ENCODE measurements around the gene STX18.
"Not testable (repeated sequence)": the region's sequence is repeated elsewhere in the genome, so short reads cannot be mapped to it uniquely, and the experiment has no call there.

The STX18 gene

DNA sequence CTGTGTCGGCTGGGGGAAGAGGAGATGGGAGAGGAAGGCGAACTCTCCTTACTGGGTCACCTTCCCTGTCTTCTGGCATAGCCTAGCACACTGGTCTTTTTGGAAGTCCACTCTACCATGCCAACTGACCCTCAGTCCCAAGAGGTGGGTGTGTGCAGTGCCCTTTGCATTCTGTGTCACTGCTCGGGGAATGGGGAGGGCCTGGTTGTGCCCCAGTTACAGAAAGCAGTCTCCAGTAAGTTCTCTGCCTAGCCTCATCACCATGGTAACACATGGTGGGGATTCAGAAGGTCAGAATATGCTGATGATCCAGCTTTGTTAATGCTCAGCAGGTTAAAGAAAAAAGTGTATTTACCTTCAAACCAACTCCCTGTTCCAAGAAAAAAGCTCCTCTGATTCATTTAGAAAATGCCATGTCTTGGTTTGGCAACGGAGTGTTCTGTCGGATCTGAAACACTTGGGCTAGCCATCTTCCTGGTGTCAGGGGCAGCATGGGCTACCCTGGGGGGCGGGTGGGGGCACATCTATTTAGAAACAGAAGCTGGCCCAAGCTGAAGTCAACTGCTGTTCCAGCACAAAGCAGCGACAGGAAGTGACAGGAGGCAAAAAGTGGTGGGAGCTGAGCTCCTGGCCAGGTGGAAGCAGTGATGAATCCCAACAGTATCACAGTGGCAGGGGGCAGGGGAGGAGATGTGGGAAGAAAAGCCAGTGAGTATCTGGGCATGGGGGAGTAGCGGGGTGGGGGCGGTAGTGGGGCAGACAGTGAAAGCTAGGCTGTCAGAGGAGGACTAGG lies 117.9 kb downstream of the STX18 start:
- peaks cover 70% of the 10 kb centered on the region for H3K36me3 ChIP-seq (ENCODE audit: insufficient read depth, low read length)
- no peak overlapping the region for H2AFZ ChIP-seq (ENCODE audit: low read depth, low read length)
- H3K79me2 ChIP-seq (ENCODE audit: insufficient read depth, low read length): no peaks in the 10 kb centered on the region
- no peak overlapping the region for H3K27ac ChIP-seq (ENCODE audit: low read length)
- H3K4me1 ChIP-seq (ENCODE audit: insufficient read depth, low read length): peaks cover 3% of the 10 kb centered on the region
- H3K9me3 ChIP-seq (ENCODE audit: insufficient read depth, low read length, severe bottlenecking): no peaks in the 10 kb centered on the region
- H4K20me1 ChIP-seq (ENCODE audit: insufficient read depth, low read length): peaks cover 2% of the 10 kb centered on the region; the same call in 1 of the 2 replicates
- no peak overlapping the region for H3K4me2 ChIP-seq (ENCODE audit: insufficient read depth, low read length)
- no peak for ATAC-seq (ENCODE audit: insufficient read depth, low read depth)
- no peak for DNase-seq
- H3K27me3 ChIP-seq (ENCODE audit: insufficient read depth, low read length, poor library complexity): no peaks in the 10 kb centered on the region
- TF ChIP-seq, protein P1, sequence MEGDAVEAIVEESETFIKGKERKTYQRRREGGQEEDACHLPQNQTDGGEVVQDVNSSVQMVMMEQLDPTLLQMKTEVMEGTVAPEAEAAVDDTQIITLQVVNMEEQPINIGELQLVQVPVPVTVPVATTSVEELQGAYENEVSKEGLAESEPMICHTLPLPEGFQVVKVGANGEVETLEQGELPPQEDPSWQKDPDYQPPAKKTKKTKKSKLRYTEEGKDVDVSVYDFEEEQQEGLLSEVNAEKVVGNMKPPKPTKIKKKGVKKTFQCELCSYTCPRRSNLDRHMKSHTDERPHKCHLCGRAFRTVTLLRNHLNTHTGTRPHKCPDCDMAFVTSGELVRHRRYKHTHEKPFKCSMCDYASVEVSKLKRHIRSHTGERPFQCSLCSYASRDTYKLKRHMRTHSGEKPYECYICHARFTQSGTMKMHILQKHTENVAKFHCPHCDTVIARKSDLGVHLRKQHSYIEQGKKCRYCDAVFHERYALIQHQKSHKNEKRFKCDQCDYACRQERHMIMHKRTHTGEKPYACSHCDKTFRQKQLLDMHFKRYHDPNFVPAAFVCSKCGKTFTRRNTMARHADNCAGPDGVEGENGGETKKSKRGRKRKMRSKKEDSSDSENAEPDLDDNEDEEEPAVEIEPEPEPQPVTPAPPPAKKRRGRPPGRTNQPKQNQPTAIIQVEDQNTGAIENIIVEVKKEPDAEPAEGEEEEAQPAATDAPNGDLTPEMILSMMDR (IDR thresholded peaks at IDR 0.05; ENCODE audit: borderline replicate concordance, extremely low read depth, low read length, poor library complexity, severe bottlenecking): no peak
- no peak for TF ChIP-seq EZH2 (IDR thresholded peaks at IDR 0.05; ENCODE audit: borderline replicate concordance, low read depth, low read length, severe bottlenecking)
- H3K9ac ChIP-seq (ENCODE audit: low read depth, low read length): no peak overlapping the region
- no peak overlapping the region for H3K4me3 ChIP-seq (ENCODE audit: low read depth in 1 of 2, low read length in 2 of 2)

DNA sequence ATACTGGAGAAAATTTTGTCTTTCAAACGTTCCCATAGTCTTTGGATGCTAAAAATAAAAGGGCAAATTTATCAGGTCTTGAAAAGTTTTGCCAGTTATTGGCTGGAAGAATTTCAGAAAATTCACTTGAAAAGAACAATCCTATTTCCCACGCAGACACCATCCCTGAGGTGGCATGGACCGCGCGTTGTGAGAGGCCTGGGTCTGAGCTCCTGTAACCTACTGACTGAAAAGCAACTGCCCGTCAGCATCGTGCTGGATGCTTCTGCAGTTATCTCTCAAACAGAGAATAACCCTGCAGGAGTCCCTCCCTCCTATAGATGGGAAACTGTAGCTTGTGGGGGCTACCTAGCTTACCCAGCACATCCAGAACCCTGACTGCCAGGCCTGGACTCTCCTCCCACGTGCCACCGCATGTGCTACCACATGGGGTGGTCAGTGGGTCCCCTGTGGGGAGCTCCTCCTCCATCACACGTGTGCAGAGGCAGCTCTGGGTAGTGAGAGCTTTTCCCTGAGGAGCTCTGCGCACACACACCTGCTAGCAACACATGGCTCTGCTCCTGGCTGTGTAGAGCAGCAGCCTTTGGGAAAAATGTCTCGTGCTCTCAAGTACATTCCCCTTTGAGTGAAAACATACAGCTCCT lies 118.9 kb downstream of the STX18 start:
- no peak overlapping the region for H3K9ac ChIP-seq (ENCODE audit: low read depth, low read length)
- no peak overlapping the region for H3K4me2 ChIP-seq (ENCODE audit: insufficient read depth, low read length)
- no peaks in the 10 kb centered on the region for H3K9me3 ChIP-seq (ENCODE audit: insufficient read depth, low read length, severe bottlenecking)
- no peak for DNase-seq
- no peaks in the 10 kb centered on the region for H3K79me2 ChIP-seq (ENCODE audit: insufficient read depth, low read length)
- no peaks in the 10 kb centered on the region for H3K27me3 ChIP-seq (ENCODE audit: insufficient read depth, low read length, poor library complexity)
- ATAC-seq (ENCODE audit: insufficient read depth, low read depth): no peak
- peaks cover 67% of the 10 kb centered on the region for H3K36me3 ChIP-seq (ENCODE audit: insufficient read depth, low read length)
- H2AFZ ChIP-seq (ENCODE audit: low read depth, low read length): no peak overlapping the region
- no peak overlapping the region for H3K27ac ChIP-seq (ENCODE audit: low read length)
- TF ChIP-seq EZH2 (IDR thresholded peaks at IDR 0.05; ENCODE audit: borderline replicate concordance, low read depth, low read length, severe bottlenecking): no peak
- TF ChIP-seq, protein P1 (IDR thresholded peaks at IDR 0.05; ENCODE audit: borderline replicate concordance, extremely low read depth, low read length, poor library complexity, severe bottlenecking): no peak
- no peak overlapping the region for H3K4me3 ChIP-seq (ENCODE audit: low read depth in 1 of 2, low read length in 2 of 2)
- peaks cover 2% of the 10 kb centered on the region; the same call in 1 of the 2 replicates for H4K20me1 ChIP-seq (ENCODE audit: insufficient read depth, low read length)
- H3K4me1 ChIP-seq (ENCODE audit: insufficient read depth, low read length): peaks cover 12% of the 10 kb centered on the region

DNA sequence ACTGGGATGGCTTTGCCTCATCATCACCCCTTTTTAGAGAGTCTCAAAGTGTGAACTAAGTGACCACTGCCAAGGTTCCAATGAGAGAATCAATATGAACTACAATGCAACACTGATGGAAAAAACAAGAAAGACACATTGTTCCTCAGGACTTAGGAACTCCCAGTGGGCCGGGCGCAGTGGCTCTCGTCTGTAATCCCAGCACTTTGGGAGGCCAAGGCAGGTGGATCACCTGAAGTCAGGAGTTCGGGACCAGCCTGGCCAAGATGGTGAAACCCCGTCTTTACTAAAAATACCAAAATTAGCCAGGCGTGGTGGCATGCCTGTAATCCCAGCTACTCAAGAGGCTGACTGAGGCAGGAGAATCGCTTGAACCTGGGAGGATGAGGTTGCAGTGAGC lies 119.7 kb downstream of the STX18 start:
- H2AFZ ChIP-seq (ENCODE audit: low read depth, low read length); H3K9ac ChIP-seq (ENCODE audit: low read depth, low read length); H4K20me1 ChIP-seq (ENCODE audit: insufficient read depth, low read length); ATAC-seq (ENCODE audit: insufficient read depth, low read depth); H3K27ac ChIP-seq (ENCODE audit: low read length); DNase-seq; H3K4me2 ChIP-seq (ENCODE audit: insufficient read depth, low read length); H3K27me3 ChIP-seq (ENCODE audit: insufficient read depth, low read length, poor library complexity); H3K79me2 ChIP-seq (ENCODE audit: insufficient read depth, low read length); H3K9me3 ChIP-seq (ENCODE audit: insufficient read depth, low read length, severe bottlenecking); H3K4me3 ChIP-seq (ENCODE audit: low read depth in 1 of 2, low read length in 2 of 2): not testable (repeated sequence)
- H3K36me3 ChIP-seq (ENCODE audit: insufficient read depth, low read length): peaks cover 74% of the 10 kb centered on the region
- H3K4me1 ChIP-seq (ENCODE audit: insufficient read depth, low read length): peaks cover 16% of the 10 kb centered on the region

DNA sequence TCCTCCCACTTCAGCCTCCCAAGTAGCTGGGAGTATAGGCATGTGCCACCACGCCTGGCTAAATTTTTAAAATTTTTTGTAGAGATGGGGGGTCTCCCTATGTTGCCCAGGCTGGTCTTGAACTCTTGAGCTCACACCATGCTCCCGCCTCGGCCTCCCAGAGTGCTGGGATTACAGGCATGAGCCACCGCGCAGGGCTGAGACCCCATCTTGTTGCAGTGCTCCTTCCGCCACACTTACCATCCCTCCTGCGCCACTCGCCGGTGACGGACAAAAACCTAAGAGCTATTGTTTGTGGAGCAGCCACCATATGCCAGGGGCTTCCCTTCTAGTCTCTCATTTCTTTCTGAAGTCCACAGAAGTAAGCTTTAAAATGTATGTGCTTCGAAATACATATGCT lies 120.5 kb downstream of the STX18 start:
- peaks cover 2% of the 10 kb centered on the region; the same call in 1 of the 2 replicates for H4K20me1 ChIP-seq (ENCODE audit: insufficient read depth, low read length)
- TF ChIP-seq, protein P1 (IDR thresholded peaks at IDR 0.05; ENCODE audit: borderline replicate concordance, extremely low read depth, low read length, poor library complexity, severe bottlenecking): no peak
- TF ChIP-seq EZH2 (IDR thresholded peaks at IDR 0.05; ENCODE audit: borderline replicate concordance, low read depth, low read length, severe bottlenecking): no peak
- no peaks in the 10 kb centered on the region for H3K9me3 ChIP-seq (ENCODE audit: insufficient read depth, low read length, severe bottlenecking)
- H3K4me3 ChIP-seq (ENCODE audit: low read depth in 1 of 2, low read length in 2 of 2): no peak overlapping the region
- no peaks in the 10 kb centered on the region for H3K79me2 ChIP-seq (ENCODE audit: insufficient read depth, low read length)
- H3K36me3 ChIP-seq (ENCODE audit: insufficient read depth, low read length): peaks cover 73% of the 10 kb centered on the region
- DNase-seq (no peak), ATAC-seq (ENCODE audit: insufficient read depth, low read depth) (no peak)
- H3K27ac ChIP-seq (ENCODE audit: low read length): no peak overlapping the region
- no peak overlapping the region for H3K9ac ChIP-seq (ENCODE audit: low read depth, low read length)
- H3K27me3 ChIP-seq (ENCODE audit: insufficient read depth, low read length, poor library complexity): no peaks in the 10 kb centered on the region
- no peak overlapping the region for H2AFZ ChIP-seq (ENCODE audit: low read depth, low read length)
- no peak overlapping the region for H3K4me2 ChIP-seq (ENCODE audit: insufficient read depth, low read length)
- H3K4me1 ChIP-seq (ENCODE audit: insufficient read depth, low read length): peaks cover 16% of the 10 kb centered on the region

Measured in DND-41 (cell line).